Heart left ventricle (tissue), 16 donors: ENCODE results near the gene FOXRED1. TPM values are rescaled to one million over a fixed set of nuclear protein-coding genes. Genes with fewer than 3 reads are reported as not detected.

ENCODE experiments used
- ATAC-seq, 4 donors: fragments of 200-7000 bp; cut with Tn5 transposase; one replicate each; pipeline ENCODE4 v1.9.1; 2020 to 2022; ENCODE audit warnings: moderate library complexity in 4 of 4, mild to moderate bottlenecking in 3 of 4, moderate number of reproducible peaks in 1 of 4
- DNase-seq, 5 donors: peaks; one replicate each; pipeline ENCODE4 v3.0.0-alpha.2; 2020
- H3K27ac ChIP-seq, 12 donors: fragments of 200-600 bp; sonication (generic) in 4 of 12; one replicate each; pipeline versions ENCODE4 v1.5.0 to v1.8.0; 2016 to 2022; ENCODE audit warnings: mild to moderate bottlenecking in 2 of 12
- H3K27me3 ChIP-seq, 9 donors: fragments of 200-600 bp; sonication (generic) in 2 of 9; one replicate each; pipeline versions ENCODE4 v1.5.1 to v1.8.0; 2016 to 2022; ENCODE audit warnings: mild to moderate bottlenecking in 3 of 9
- H3K36me3 ChIP-seq, 9 donors: fragments of 200-600 bp; sonication (generic) in 2 of 9; one replicate each; pipeline versions ENCODE4 v1.5.0 to v1.8.0; 2018 to 2022; ENCODE audit warnings: mild to moderate bottlenecking in 2 of 9
- H3K4me1 ChIP-seq, 12 donors: fragments of 200-600 bp; sonication (generic) in 4 of 12; one replicate each; pipeline versions ENCODE4 v1.5.0 to v1.8.0; 2016 to 2022; ENCODE audit warnings: mild to moderate bottlenecking in 3 of 12
- H3K4me3 ChIP-seq, 12 donors: fragments of 200-600 bp; sonication (generic) in 4 of 12; one replicate each; pipeline versions ENCODE4 v1.5.0 to v1.8.0; 2017 to 2022; ENCODE audit warnings: mild to moderate bottlenecking in 9 of 12, moderate library complexity in 4 of 12
- H3K9me3 ChIP-seq, 12 donors: fragments of 200-600 bp; sonication (generic) in 4 of 12; one replicate each; pipeline versions ENCODE4 v1.5.0 to v1.8.0; 2016 to 2022; ENCODE audit warnings: mild to moderate bottlenecking in 1 of 12
- POLR2A ChIP-seq, 2 donors: fragments of 450-650 bp; IDR thresholded peaks; one replicate each; pipeline ENCODE4 v1.6.1; 2017; ENCODE audit warnings: antibody characterized with exemption in 2 of 2, mild to moderate bottlenecking in 2 of 2, moderate library complexity in 2 of 2
- WGBS, 4 donors: extraction: QIAGEN DNeasy Blood & Tissue Kit in 2 of 4; methylation state at CpG; one replicate each; pipeline versions ENCODE4 v1.1.5 to v1.1.7; 2013 to 2018; 5-methylcytosine and 5-hydroxymethylcytosine counted together
- intact Hi-C, 10 donors: fragments of 100-400 bp; cut with DNase I; formaldehyde crosslinking; loops; one replicate each; pipeline versions ENCODE4 v1.11.1 to v1.14.2; 2022
- polyA plus RNA-seq, 2 donors: library from polyadenylated mRNA; stranded (reverse); fragments of 200-250 nt; gene quantifications; one replicate each; pipeline ENCODE4 v1.2.3, GENCODE V29; 2013
- total RNA-seq, 9 donors: library from RNA; depleted of rRNA in 2 of 9; stranded (reverse); fragments of >200 nt in 2 of 9; fragmentation: NEBNext Ultra II Directional in 3 of 9; extraction: Animal tissue kit (Norgen Biotek cat#: 25700) in 3 of 9; gene quantifications; one replicate each; pipeline versions ENCODE4 v1.1.0 to v1.2.4, GENCODE V29; 2016 to 2023
- TF ChIP-seq, protein P1 (sequence below), 12 donors: fragments of 200-600 bp; sonication (generic) in 4 of 12; IDR thresholded peaks; one replicate each; pipeline versions ENCODE4 v1.5.0 to v1.8.0; 2018 to 2022; ENCODE audit warnings: antibody characterized with exemption in 12 of 12, mild to moderate bottlenecking in 5 of 12
- donor health status: ischemic (EF 13 %, LVEDD 7.1; RV severe dilation, severe dysfunction).
- donor health status: healthy with polysubstance abuse.
- donor health status: DM: no; HTN: yes; CAD: no.
- donor health status: DM: no; HTN: no; CAD: no.
- donor health status: ischemic (EF 25% LVEDD 6.9; RV normal size, moderate dysfunction).
- donor health status: ischemic (EF 25% LVEDD 5.7; RV mildly dilated, moderate dysfunction).
- donor health status: healthy.
- donor health status: DM: yes; HTN: yes; CAD: no.
- donor health status: ischemic (EF 35%, LVEDD 5.7; RV mildly dilated, moderate dysfunction).
- donor health status: nonischemic (EF 11% LVEDD 7.7; RV severe dilation, severe dysfunction).
- donor health status: DM: yes; HTN: yes; CAD: no.
- donor health status: PGD.
- donor health status: ischemic (EF 29% LVEDD 5.4; RV normal size, mild dysfunction).
- donor health status: nonischemic (EF 23%, LVEDD 6.1; RV moderate dilation, normal function).

FOXRED1 gene
- total and polyA plus RNA-seq, 11 donors: 22.0 to 49.1 (median 32.2) TPM

DNA sequence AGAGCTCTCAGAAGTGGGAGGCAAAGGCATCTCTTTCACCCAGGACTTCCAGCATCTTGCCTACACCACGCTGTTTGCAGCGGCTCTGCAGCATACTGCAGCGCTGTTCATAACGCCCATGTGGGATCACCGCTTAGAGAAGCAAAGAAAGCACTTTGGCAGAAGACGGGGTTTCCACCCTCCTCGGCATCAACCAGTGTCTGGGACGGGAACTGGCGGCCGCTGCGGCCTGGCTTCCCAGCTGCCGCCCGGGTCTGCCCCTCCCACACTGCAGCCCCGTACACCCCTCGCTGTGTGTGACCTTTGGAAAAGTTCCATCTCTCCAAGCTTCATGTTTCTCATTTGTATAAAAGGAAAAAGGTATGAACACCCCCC lies 13.4 kb downstream of the FOXRED1 start:
- intact Hi-C loops: loop anchor here in 1 of 10 donors (2.0 kb wide), 1 partner anchor 14 kb away; the partner anchor contains the start of genes FOXRED1 and SRPRA
- Histone ChIP-seq H3K9me3 (no peaks in the 10 kb centered on the region), H3K4me1 (peaks cover 0 to 45% (median 9%) of the 10 kb centered on the region in 12 donors), H3K27me3 (no peaks in the 10 kb centered on the region), H3K36me3 (peaks cover 0 to 19% (median 9%) of the 10 kb centered on the region in 9 donors), H3K27ac (peak overlapping the region; percentile 76 to 97 (median 92)), H3K4me3 (peak overlapping the region; percentile 59 to 88 (median 80))
- DNase-seq (peak; percentile 47 to 72 (median 52)), ATAC-seq (peak; percentile 63 to 77 (median 73))
- WGBS, 4 donors: 2 to 6% (median 3%) methylated on average over 15 of the region's 15 CpGs
- TF ChIP-seq POLR2A (IDR thresholded peaks at IDR 0.05): no peak
- TF ChIP-seq, protein P1, sequence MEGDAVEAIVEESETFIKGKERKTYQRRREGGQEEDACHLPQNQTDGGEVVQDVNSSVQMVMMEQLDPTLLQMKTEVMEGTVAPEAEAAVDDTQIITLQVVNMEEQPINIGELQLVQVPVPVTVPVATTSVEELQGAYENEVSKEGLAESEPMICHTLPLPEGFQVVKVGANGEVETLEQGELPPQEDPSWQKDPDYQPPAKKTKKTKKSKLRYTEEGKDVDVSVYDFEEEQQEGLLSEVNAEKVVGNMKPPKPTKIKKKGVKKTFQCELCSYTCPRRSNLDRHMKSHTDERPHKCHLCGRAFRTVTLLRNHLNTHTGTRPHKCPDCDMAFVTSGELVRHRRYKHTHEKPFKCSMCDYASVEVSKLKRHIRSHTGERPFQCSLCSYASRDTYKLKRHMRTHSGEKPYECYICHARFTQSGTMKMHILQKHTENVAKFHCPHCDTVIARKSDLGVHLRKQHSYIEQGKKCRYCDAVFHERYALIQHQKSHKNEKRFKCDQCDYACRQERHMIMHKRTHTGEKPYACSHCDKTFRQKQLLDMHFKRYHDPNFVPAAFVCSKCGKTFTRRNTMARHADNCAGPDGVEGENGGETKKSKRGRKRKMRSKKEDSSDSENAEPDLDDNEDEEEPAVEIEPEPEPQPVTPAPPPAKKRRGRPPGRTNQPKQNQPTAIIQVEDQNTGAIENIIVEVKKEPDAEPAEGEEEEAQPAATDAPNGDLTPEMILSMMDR (IDR thresholded peaks at IDR 0.05): no peak

DNA sequence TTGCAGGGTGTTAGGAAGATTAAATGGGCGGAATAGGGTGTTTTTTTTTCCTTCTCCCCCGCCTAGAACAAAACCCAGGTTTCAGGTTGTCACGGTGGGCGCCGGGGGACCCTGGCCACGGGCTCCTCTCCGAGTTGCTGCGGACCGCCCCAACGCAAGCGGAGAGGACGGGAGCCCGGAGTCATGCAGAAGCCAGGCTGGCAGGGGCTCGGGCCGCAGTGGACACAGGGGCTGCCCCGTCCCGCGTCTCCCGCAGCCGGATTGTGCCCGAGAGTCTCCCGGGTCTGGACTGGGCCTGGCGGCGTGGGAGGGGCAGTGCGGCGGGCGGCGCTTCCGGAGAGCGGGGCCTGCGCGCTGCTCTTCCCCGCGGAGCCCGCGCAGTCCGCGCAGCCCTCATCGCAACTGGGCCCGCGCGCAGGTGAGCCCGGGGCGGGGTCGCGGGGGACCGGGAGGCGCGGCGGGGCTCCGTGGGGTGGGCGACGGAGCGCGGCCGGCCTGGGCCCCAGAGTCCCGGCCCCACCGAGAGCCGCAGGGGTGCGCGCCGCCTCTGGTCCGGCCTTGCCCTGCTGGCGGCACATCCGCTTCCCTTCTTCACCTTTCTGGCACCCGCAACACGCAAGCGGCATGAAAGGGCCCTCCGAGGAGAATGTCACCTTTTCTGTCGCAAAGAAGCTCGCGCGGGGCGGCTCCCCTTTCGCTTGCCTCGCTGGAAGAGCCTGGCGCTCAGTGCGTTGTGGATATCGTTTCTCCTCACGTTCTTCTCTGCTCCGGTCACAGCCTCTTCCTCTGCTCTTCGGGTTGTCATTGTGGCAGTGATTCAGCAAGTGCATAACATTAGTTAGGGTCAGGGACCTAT lies 14.0 kb downstream of the FOXRED1 start, which contains the start of gene TIRAP:
TIRAP (plus strand) TSS at position 358 of the 856 bp plus-strand sequence. CDS start 7,802 bp downstream, outside the sequence.
- TF ChIP-seq POLR2A (IDR thresholded peaks at IDR 0.05): peak in 1 of 2 donors; percentile 67
- TF ChIP-seq, protein P1 (IDR thresholded peaks at IDR 0.05): peak in 2 of 12 donors; percentile 18 to 29
- Histone ChIP-seq H3K4me1 (peaks cover 0 to 45% (median 9%) of the 10 kb centered on the region in 12 donors), H3K4me3 (peak within 1 kb of the TSS; percentile 59 to 88 (median 80)), H3K9me3 (no peaks in the 10 kb centered on the region), H3K36me3 (peaks cover 0 to 17% (median 4%) of the 10 kb centered on the region in 9 donors), H3K27ac (peak within 1 kb of the TSS; percentile 76 to 97 (median 92)), H3K27me3 (no peaks in the 10 kb centered on the region)
- whole genome bisulfite sequencing, 4 donors: 0 to 1% (median 0%) methylated on average over 39 to 82 of the region's 82 CpGs
- ATAC-seq: peak; percentile 76 to 92 (median 92)
- intact Hi-C loops: loop anchor here in 2 of 10 donors (1.0 to 2.0 kb wide), 2 partner anchors 14 kb away; partner anchors contain the start of genes FOXRED1 (in 2 of the 2) and SRPRA (in 1 of the 2)
- DNase-seq: peak; percentile 73 to 88 (median 77)

DNA sequence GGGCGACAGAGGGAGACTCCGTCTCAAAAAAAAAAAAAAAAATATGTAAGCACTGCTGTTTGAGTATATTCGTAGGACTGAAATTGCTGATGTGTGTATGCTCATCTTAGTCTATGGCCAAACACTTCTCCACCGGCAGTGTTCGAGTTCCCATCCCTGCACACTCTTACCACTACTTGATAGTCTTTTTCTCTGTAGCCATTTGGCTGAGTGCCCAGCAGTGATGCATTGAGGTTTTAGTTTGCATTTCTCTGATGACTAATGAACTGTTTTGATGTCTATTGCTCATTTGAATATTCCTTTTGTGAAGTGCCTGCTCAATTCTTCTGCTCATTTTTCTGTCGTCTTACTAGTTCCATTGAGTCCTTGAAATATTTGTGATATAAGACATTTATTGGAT lies 15.9 kb downstream of the FOXRED1 start:
- Histone ChIP-seq H3K4me1 (peaks cover 0 to 45% (median 9%) of the 10 kb centered on the region in 12 donors), H3K36me3 (peaks cover 0 to 29% (median 11%) of the 10 kb centered on the region in 9 donors), H3K27me3 (no peaks in the 10 kb centered on the region), H3K4me3 (peak overlapping the region in 1 of 12 donors; percentile 8), H3K9me3 (no peaks in the 10 kb centered on the region), H3K27ac (no peak overlapping the region)
- 58 to 72% (median 66%) methylated on average over 6 of the region's 6 CpGs for WGBS, 4 donors
- TF ChIP-seq, protein P1 (IDR thresholded peaks at IDR 0.05): no peak
- TF ChIP-seq POLR2A (IDR thresholded peaks at IDR 0.05): no peak
- intact Hi-C loops: no loop called here
- DNase-seq (peak in 2 of 5 donors; percentile 53 to 71), ATAC-seq (no peak)

DNA sequence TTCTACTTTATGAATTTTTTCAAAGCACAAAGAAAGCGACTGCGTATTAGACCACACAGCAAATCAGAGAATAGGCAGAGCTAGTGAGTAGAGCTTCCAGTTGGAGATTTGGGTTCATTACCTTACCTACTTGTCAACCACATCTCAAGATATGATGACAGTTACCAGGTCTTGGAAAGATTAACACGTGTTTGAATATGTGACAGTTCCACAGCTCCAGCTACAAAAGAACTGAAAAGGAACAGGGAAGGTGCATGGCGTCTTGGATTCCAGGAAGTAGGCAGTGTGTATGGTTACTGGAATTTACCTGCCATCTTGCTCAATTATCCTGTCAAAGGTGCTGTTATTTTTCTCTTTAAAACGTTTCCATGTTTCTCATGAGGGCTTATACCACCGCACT lies 19.3 kb downstream of the FOXRED1 start:
- peaks cover 0 to 20% (median 1%) of the 10 kb centered on the region in 12 donors for H3K4me1 ChIP-seq
- ATAC-seq: no peak
- intact Hi-C loops: no loop called here
- no peak for DNase-seq
- H3K27ac ChIP-seq: no peak overlapping the region
- WGBS, 4 donors: 77 to 81% (median 80%) methylated on average over 6 of the region's 6 CpGs
- no peak overlapping the region for H3K4me3 ChIP-seq
- TF ChIP-seq, protein P1 (IDR thresholded peaks at IDR 0.05): no peak
- no peak for TF ChIP-seq POLR2A (IDR thresholded peaks at IDR 0.05)
- peaks cover 0 to 61% (median 39%) of the 10 kb centered on the region in 9 donors for H3K36me3 ChIP-seq
- no peaks in the 10 kb centered on the region for H3K27me3 ChIP-seq
- H3K9me3 ChIP-seq: no peaks in the 10 kb centered on the region
